ENCODE measurements around the gene PDCD11. TPM values are rescaled to one million over a fixed set of nuclear protein-coding genes. Genes with fewer than 3 reads are reported as not detected.
"Not testable (repeated sequence)": the region's sequence is repeated elsewhere in the genome, so short reads cannot be mapped to it uniquely, and the experiment has no call there.

Gene PDCD11
- total RNA-seq, 2 experiments from 2014 or later = 13.3 to 16.4 TPM

GRCh38 chr10:103353281-103353680 lies 43.1 kb upstream of the PDCD11 start:
- Mint-ChIP-seq H3K4me3 (peak overlapping the region; percentile 54), H3K27me3 (no peaks in the 10 kb centered on the region), H3K27ac (no peak overlapping the region), H3K36me3 (ENCODE audit: low read depth) (peaks cover 10% of the 10 kb centered on the region), H3K9me3 (no peaks in the 10 kb centered on the region), H3K4me1 (ENCODE audit: low read depth) (peaks cover 11% of the 10 kb centered on the region)
- Histone ChIP-seq H3K36me3 (ENCODE audit: insufficient read depth, low read length) (peaks cover 4% of the 10 kb centered on the region), H3K27ac (ENCODE audit: low read depth in 1 of 2, low read length in 2 of 2) (no peak overlapping the region), H3K4me1 (ENCODE audit: insufficient read depth, low read length) (peaks cover 22% of the 10 kb centered on the region), H3K4me3 (ENCODE audit: low read length) (no peak overlapping the region), H3K9me3 (ENCODE audit: control insufficient read depth in 1 of 2, insufficient read depth in 1 of 2, low read length in 2 of 2) (no peaks in the 10 kb centered on the region), H3K27me3 (ENCODE audit: control insufficient read depth in 1 of 2, insufficient read depth in 2 of 2, low read length in 2 of 2) (no peaks in the 10 kb centered on the region)
- intact Hi-C loops (cut with DNase I, micrococcal nuclease) = no loop called here
- DNase-seq (no peak), ATAC-seq (ENCODE audit: poor library complexity) (no peak)
- POLR2A ChIA-PET = interaction anchor here (1.0 kb wide), 1 partner anchor 15 kb away, joined by 3 read pairs; no protein-coding TSS in a partner anchor
- CTCF ChIA-PET = no interaction called here
- TF ChIP-seq CTCF (IDR thresholded peaks at IDR 0.05) = no peak

- H3K9me3 Mint-ChIP-seq; H3K27me3 ChIP-seq (ENCODE audit: control insufficient read depth in 1 of 2, insufficient read depth in 2 of 2, low read length in 2 of 2); ATAC-seq (ENCODE audit: poor library complexity); POLR2A ChIA-PET; H3K4me3 Mint-ChIP-seq; H3K4me1 Mint-ChIP-seq (ENCODE audit: low read depth); H3K36me3 ChIP-seq (ENCODE audit: insufficient read depth, low read length); DNase-seq; H3K36me3 Mint-ChIP-seq (ENCODE audit: low read depth); H3K27ac ChIP-seq (ENCODE audit: low read depth in 1 of 2, low read length in 2 of 2); H3K9me3 ChIP-seq (ENCODE audit: control insufficient read depth in 1 of 2, insufficient read depth in 1 of 2, low read length in 2 of 2); H3K27ac Mint-ChIP-seq; H3K27me3 Mint-ChIP-seq; CTCF ChIA-PET; intact Hi-C loops (cut with DNase I, micrococcal nuclease); H3K4me3 ChIP-seq (ENCODE audit: low read length): not testable (repeated sequence)
- H3K4me1 ChIP-seq (ENCODE audit: insufficient read depth, low read length) = peaks cover 15% of the 10 kb centered on the region
Observed at GRCh38 chr10:103354567-103354966, 41.9 kb upstream of the PDCD11 start.

GRCh38 chr10:103355906-103356599 lies 40.4 kb upstream of the PDCD11 start:
- Histone ChIP-seq H3K4me3 (ENCODE audit: low read length) (no peak overlapping the region), H3K27ac (ENCODE audit: low read depth in 1 of 2, low read length in 2 of 2) (no peak overlapping the region), H3K36me3 (ENCODE audit: insufficient read depth, low read length) (no peaks in the 10 kb centered on the region), H3K9me3 (ENCODE audit: control insufficient read depth in 1 of 2, insufficient read depth in 1 of 2, low read length in 2 of 2) (no peaks in the 10 kb centered on the region), H3K4me1 (ENCODE audit: insufficient read depth, low read length) (peaks cover 7% of the 10 kb centered on the region), H3K27me3 (ENCODE audit: control insufficient read depth in 1 of 2, insufficient read depth in 2 of 2, low read length in 2 of 2) (no peaks in the 10 kb centered on the region)
- ChIA-PET CTCF (no interaction called here), POLR2A (no interaction called here)
- no peak for DNase-seq
- Mint-ChIP-seq H3K9me3 (no peaks in the 10 kb centered on the region), H3K27ac (no peak overlapping the region), H3K4me3 (no peak overlapping the region), H3K36me3 (ENCODE audit: low read depth) (peaks cover 3% of the 10 kb centered on the region), H3K27me3 (no peaks in the 10 kb centered on the region), H3K4me1 (ENCODE audit: low read depth) (peaks cover 4% of the 10 kb centered on the region)
- intact Hi-C loops (cut with DNase I, micrococcal nuclease) = no loop called here
- TF ChIP-seq CTCF (IDR thresholded peaks at IDR 0.05) = no peak
- no peak for ATAC-seq (ENCODE audit: poor library complexity)

- H3K27me3 Mint-ChIP-seq; H3K4me3 Mint-ChIP-seq; POLR2A ChIA-PET; H3K4me1 Mint-ChIP-seq (ENCODE audit: low read depth); H3K27ac ChIP-seq (ENCODE audit: low read depth in 1 of 2, low read length in 2 of 2); intact Hi-C loops (cut with DNase I, micrococcal nuclease); CTCF ChIA-PET; H3K4me1 ChIP-seq (ENCODE audit: insufficient read depth, low read length); ATAC-seq (ENCODE audit: poor library complexity); H3K27ac Mint-ChIP-seq; H3K9me3 ChIP-seq (ENCODE audit: control insufficient read depth in 1 of 2, insufficient read depth in 1 of 2, low read length in 2 of 2); H3K36me3 ChIP-seq (ENCODE audit: insufficient read depth, low read length); DNase-seq; H3K36me3 Mint-ChIP-seq (ENCODE audit: low read depth); H3K4me3 ChIP-seq (ENCODE audit: low read length); H3K27me3 ChIP-seq (ENCODE audit: control insufficient read depth in 1 of 2, insufficient read depth in 2 of 2, low read length in 2 of 2); H3K9me3 Mint-ChIP-seq: not testable (repeated sequence)
Observed at GRCh38 chr10:103359493-103359892, 36.9 kb upstream of the PDCD11 start.

- DNase-seq; H3K4me3 ChIP-seq (ENCODE audit: low read length); H3K4me1 Mint-ChIP-seq (ENCODE audit: low read depth); H3K27me3 Mint-ChIP-seq; H3K9me3 ChIP-seq (ENCODE audit: control insufficient read depth in 1 of 2, insufficient read depth in 1 of 2, low read length in 2 of 2); H3K36me3 ChIP-seq (ENCODE audit: insufficient read depth, low read length); CTCF ChIA-PET; ATAC-seq (ENCODE audit: poor library complexity); H3K4me1 ChIP-seq (ENCODE audit: insufficient read depth, low read length); H3K27ac ChIP-seq (ENCODE audit: low read depth in 1 of 2, low read length in 2 of 2); H3K9me3 Mint-ChIP-seq; H3K4me3 Mint-ChIP-seq; H3K27me3 ChIP-seq (ENCODE audit: control insufficient read depth in 1 of 2, insufficient read depth in 2 of 2, low read length in 2 of 2); POLR2A ChIA-PET; H3K27ac Mint-ChIP-seq; H3K36me3 Mint-ChIP-seq (ENCODE audit: low read depth): not testable (repeated sequence)
- intact Hi-C loops (cut with DNase I, micrococcal nuclease) = loop anchor here in 1 of 2 experiments (5.0 to 10.0 kb wide), 3 partner anchors 503 to 1666 kb away; partner anchors contain the start of genes FBXW4 and WBP1L
Observed at GRCh38 chr10:103360791-103361190, 35.6 kb upstream of the PDCD11 start.
